22Rv1 (cell line): ENCODE measurements around the gene DSCAML1.

Experiments used
- CTCF ChIP-seq: fragments of 450-650 bp; IDR thresholded peaks from 2 replicates; pipeline ENCODE4 v1.5.1; 2017; ENCODE audit warnings: mild to moderate bottlenecking
- ZFX ChIP-seq: fragments of 450-650 bp; IDR thresholded peaks from 2 replicates; pipeline ENCODE4 v1.6.1; 2017; ENCODE audit warnings: antibody characterized with exemption, borderline replicate concordance

GRCh38 chr11:117431436-117431835 is 365.6 kb downstream of the DSCAML1 start:
- no peak for TF ChIP-seq CTCF
- no peak for TF ChIP-seq ZFX
